NCI-H524 (cell line): ENCODE data around the gene ATXN2.
"Not testable (repeated sequence)": the region's sequence is repeated elsewhere in the genome, so short reads cannot be mapped to it uniquely, and the experiment has no call there.

Experiments
- DNase-seq, 2 experiments: peaks; one replicate each; lab custom pipeline; 2025; lab: John Stamatoyannopoulos, UW

ATXN2 gene

GRCh38 chr12:111404362-111405148 lies 194.6 kb downstream of the ATXN2 start:
- DNase-seq: peak in 1 of 2 experiments; percentile 13

GRCh38 chr12:111402490-111402824 lies 196.7 kb downstream of the ATXN2 start:
- DNase-seq: not testable (repeated sequence)
